Left renal pelvis (tissue), 4 donors: Measurements from ENCODE around the gene EIF2D. TPM values are rescaled to one million over a fixed set of nuclear protein-coding genes. Genes with fewer than 3 reads are reported as not detected.
"Not testable (repeated sequence)": the region's sequence is repeated elsewhere in the genome, so short reads cannot be mapped to it uniquely, and the experiment has no call there.

Experiments used
- DNase-seq, 4 donors: peaks; one replicate each; pipeline ENCODE4 v3.0.0-alpha.2; 2013; ENCODE audit warnings: low read depth in 4 of 4, low spot score in 3 of 4
- polyA plus RNA-seq, 4 donors: library from polyadenylated mRNA; unstranded; fragments of 120-200 nt; gene quantifications; one replicate each; pipeline ENCODE4 v1.2.1, GENCODE V29; 2013; ENCODE audit not compliant: insufficient read length in 4 of 4

EIF2D gene
- polyA plus RNA-seq, 4 donors = 67.7 to 83.8 (median 82.6) TPM

DNA sequence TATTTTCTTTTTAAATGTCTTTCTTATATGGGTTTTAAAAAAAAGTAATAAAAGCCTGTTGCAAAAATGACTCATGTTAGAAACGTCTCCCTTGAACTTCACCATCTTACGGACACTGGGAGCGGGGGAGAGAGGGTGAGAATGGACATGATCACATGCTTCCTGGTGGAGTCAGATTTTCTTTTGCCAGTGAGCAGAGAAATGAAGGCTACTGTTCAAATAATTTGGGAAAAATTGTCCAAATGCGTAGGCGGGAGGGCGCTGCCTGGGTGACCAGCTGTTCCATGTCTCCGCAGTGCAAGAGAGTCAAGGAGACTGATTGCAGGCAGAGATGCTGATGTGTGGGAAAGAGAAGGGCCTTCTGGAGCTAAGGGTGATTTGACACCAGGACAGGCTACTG, 23.1 kb downstream of the EIF2D start:
- peak in 1 of 4 donors; percentile 24 for DNase-seq

DNA sequence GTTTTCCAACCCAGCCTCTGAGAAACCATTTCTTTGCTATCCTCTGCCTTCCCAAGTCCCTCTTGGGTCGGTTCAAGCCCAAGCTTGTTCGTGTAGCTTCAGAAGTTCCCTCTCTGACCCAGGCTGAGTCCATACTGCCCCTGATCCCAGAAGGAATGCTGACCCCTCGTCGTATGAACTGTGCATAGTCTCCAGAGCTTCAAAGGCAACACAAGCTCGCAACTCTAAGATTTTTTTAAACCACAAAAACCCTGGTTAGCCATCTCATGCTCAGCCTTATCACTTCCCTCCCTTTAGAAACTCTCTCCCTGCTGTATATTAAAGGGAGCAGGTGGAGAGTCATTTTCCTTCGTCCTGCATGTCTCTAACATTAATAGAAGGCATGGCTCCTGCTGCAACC, 23.8 kb downstream of the EIF2D start:
- DNase-seq = no peak

DNA sequence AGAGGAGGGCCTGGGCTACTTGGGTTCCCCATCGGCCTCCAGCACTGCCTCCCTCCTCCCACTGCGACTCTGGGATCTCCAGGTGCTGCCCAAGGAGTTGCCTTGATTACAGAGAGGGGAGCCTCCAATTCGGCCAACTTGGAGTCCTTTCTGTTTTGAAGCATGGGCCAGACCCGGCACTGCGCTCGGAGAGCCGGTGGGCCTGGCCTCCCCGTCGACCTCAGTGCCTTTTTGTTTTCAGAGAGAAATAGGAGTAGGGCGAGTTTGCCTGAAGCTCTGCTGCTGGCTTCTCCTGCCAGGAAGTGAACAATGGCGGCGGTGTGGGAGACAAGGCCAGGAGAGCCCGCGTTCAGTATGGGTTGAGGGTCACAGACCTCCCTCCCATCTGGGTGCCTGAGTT, 24.4 kb downstream of the EIF2D start:
- DNase-seq = no peak

DNA sequence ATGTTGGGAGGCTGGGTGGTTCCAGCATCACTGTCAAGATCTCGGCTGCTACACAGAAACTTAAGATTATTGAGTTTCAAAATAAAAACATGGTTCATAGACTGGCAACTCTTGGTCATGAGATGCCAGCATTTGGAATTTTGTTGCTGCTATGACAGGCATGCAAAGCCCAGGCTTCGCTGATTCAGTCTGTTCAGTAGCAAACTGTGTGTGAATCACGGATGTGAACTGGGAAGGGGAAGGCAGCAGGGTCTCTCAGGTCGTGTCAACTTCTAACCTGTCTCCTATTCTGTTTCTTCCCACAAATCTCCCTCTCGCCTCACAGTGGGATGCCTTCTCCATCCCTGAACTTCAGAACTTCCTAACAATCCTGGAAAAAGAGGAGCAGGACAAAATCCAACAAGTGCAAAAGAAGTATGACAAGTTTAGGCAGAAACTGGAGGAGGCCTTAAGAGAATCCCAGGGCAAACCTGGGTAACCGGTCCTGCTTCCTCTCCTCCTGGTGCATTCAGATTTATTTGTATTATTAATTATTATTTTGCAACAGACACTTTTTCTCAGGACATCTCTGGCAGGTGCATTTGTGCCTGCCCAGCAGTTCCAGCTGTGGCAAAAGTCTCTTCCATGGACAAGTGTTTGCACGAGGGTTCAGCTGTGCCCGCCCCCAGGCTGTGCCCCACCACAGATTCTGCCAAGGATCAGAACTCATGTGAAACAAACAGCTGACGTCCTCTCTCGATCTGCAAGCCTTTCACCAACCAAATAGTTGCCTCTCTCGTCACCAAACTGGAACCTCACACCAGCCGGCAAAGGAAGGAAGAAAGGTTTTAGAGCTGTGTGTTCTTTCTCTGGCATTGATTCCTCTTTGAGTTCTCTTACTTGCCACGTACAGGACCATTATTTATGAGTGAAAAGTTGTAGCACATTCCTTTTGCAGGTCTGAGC, 25.5 kb downstream of the EIF2D start:
- no peak for DNase-seq

DNA sequence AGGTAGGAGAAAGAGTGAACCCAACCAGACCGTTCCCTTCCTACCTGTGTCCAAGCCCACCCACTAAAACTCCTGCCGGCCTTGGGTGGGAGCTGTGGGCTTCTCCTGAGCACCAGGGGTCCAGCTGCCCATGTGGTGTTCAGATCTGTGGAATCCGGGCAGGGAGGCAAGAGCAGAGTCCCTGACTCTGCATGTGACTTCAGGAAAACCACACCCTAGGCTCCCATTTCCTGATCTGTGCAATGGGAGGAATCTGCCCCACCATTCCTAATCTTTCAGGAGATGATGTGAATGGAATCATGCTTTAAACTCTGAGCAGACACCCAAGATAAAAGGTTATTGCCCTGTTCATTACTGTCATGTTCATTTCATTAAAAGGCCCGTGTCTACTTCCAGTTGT, 27.6 kb downstream of the EIF2D start:
- DNase-seq = no peak

DNA sequence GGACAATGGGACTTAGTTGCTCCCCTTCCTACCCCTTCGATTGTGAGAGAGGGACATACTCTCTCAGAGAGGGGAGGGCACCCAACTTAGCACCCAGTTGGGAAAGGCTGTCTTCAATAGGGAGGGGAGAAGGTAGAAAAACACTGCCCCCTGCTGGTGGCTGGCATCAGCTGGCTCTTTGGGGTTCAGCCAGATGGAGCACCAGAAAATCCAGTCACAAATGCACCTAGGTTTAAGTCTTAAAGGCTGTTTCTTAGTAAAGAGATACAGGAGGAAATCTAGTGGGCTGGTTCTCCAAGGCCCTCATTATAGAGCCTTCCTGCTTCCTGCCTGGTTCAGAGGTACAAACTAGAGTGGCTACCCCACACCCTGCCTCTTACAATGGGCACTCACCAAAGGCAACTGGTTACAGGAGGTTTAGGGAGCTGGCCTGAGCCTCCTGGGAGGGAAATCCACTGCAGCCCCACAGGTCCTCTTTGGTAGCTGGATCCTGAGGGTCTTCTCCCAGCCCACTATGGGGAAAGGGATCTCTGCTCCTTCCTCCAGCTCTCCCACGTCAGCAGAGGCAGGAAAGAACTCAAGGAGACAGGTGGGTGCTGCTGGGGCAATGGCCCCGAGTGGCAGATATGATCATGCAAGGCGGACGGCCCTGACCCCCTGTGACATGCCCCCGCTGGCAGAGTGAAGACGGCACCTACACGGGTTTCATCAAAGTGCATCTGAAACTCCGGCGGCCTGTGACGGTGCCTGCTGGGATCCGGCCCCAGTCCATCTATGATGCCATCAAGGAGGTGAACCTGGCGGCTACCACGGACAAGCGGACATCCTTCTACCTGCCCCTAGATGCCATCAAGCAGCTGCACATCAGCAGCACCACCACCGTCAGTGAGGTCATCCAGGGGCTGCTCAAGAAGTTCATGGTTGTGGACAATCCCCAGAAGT, 28.3 kb downstream of the EIF2D start:
- DNase-seq = peak in 3 of 4 donors; percentile 26 to 40 (median 36)

DNA sequence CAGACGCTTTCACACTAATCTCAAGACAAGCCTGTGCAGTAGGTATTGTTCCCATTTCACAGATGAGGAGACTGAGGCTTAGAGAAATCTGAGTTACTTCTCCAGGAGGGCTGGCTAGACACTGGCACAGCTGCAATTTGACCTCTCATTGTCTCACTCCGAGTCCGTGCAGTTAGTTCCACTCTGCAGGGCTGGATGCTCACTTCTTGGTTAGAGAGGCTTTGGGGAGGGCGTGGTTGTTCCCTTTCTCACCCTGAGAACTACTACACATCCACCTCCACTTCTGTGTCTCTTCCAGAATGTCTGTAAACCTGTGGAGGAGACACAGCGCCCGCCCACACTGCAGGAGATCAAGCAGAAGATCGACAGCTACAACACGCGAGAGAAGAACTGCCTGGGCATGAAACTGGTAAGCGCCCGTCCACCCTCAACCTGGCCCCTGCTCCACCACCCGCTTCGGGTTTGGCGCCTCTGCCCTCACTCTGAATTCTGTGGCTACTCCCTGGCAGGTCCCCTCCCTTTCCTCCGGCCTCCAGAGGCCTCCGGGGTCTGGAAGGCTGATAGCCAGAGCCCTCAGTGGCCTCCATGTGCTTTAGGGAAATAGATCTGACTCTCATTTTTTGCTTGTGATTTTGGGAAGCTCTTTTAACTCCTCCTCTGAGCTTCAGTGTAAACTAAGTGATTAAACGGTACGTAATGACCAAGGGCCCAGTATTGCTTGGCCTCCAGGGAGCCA, 29.1 kb downstream of the EIF2D start:
- no peak for DNase-seq

DNA sequence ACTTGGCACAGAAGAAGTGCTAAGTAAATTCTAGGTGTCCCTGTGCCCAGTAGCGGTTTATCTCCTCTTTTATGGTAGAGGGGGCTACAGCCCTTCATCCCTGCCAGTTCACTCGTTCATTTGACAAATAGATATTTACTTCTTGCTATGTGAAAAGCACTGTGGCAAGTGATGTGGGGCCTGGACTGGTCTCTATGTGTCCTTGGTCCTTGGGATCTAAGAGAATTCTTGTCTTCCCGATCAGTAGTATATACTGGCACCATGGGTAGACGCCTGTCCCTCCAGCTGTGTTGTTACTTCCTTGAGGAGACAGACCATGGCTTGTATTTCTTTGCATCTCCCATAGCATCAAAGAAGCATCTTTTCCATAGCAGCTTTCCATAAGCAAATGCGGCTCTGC, 29.7 kb downstream of the EIF2D start:
- DNase-seq = no peak

DNA sequence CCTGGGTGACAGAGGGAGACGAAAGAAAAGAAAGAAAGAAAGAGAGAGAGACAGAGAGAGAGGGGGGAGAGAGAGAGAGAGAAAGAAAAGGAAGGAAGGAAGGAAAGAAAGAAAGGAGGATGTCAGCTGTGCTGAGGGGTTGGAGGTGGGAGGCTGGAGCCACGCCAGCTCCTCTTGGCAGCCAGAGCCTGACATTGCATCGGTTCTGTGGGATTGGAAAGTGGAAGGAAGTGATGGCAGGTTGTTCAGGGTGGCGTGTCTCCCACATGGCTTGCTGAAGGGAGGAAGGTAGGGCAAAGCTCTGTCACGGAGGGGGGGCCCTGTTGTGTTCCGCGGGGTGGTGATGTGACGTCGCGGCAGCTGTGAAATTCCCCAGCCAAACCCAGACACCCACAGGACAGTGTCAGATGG, 30.7 kb downstream of the EIF2D start:
- DNase-seq = no peak

DNA sequence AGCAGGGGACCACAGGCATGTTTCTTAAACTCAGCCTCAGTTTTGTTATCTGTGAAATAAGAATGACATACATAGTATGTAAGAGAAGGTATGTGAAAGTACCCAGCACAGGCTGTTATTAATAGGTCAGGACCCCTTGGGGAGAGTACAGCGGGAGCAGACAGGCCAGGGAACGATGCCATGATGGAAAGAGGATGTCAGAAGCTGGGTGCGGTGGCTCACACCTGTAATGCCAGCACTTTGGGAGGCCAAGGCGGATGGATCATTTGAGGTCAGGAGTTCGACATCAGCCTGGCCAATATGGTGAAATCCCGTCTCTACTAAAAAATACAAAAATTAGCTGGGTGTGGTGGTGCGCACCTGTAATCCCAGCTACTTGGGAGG, 31.2 kb downstream of the EIF2D start:
- DNase-seq = not testable (repeated sequence)

DNA sequence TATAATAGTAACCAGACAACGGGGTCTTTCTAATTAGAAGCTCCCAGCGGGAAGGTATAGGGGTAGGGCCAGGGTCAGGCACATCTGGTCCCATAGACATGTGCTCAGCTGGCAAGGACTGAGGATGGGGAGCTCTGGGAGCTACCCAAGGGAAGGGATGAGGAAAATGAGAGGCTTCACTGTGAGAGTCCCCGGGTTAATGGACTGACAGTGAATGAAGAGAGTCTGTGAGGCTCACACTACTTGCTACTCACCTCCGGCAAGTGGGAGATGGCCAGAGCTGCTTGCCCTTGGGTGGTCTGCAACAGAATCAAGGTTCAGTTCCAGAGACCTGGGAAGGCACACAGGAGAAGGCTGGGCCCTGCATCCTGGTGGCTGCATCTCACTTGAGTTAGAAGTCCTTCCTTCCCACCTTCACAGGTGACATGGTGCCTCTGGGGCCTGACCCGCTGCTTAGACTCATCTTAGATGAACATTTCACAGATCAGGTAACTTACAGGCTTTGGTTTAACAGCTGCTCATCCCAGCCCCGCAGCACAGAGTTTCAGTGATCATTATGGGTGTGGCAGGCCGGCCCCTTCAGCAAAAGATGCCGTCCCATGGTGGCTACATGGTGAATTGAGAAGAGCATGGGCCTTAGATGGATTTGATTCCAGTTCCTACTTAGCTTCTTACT, 31.7 kb downstream of the EIF2D start:
- DNase-seq = no peak

DNA sequence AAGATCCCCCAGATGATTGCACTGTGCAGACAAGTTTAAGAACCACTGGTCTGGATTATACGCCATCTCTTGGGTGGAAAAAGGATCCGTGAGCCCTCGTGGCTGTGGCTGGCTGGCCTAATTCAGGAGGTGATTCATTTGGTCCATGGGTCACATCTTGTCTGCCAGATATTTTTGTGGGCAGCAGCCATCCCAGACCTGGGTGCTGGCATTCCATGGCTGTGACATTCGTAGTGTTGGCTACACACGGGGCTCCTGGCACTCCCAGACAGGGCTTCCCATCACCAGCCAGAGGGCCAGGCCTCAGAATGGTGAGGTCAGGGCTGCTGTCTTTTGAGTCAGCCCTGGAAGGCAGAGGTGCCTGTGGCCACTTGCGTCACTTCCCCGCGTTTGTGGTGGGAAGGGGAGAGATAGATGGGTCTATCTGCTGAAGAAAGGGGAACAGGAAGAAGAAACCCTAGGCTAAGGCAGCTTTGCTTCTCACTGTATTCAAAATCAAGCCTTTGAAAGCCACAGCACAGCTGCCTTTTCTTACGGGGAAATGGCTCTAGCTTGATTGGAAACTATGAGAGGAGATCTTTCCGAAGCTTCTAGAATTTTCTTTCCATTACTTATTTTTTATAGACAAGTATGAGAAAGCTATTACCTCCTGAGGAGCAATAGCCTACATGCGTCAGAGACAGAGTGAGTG, 32.4 kb downstream of the EIF2D start:
- no peak for DNase-seq

DNA sequence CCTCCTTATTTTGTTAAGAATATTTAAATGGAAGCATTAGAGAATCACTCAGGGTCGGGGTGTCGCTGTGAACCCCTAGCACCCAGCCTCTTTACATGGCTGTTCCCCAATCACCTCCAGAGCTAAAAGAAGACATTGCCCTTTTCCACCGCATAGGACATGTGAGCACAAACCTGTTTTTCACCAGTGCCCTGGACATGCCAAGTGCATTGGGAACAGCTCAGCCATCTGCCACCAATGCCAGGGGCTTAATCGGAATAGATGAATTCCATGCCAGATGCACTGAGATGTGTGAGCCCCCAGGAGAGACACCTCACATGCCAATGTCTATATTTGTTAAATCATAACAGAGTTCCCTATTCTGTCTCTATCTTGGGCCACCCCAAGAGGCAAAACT, 33.3 kb downstream of the EIF2D start:
- no peak for DNase-seq

DNA sequence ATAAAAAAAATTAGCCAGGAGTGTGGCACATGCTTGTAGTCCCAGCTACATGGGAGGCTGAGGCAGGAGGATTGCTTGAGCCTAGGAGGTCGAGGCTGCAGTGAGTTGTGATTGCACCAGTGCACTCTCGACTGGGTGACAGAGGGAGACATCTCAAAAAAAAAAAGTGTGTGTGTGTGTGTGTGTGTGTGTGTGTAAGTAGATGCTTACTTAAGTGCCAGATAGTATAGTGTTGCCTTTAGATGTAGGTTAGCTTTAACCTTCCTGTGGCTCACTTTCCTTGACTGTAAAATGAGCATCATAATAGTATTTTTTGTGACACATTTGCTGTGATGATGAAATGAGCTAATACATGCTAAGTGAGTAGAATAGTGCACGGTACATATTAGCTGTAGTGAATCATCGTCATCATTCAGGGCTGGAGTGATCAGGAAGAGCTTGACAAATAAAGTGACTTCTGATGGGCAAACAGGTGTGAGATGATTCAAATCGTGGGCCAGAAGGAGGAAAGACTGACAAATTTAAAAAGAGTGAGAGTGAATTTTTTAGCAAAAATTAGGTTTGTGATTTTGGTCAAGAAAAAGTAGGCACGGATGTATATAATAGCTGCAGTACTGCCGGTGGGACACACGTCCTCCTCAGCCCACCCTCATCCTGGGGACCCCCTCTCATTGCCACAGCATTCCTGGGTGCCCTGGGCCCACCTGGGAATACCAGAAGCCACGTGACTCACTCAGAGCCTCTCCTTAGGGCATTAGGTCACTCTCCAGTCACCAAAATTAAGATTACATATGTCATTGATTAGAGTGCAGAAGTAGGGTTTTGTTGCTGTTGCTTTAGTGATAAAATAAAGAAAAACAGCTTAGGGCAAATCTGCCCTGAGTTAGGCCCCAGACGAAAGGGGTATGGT, 33.9 kb downstream of the EIF2D start:
- no peak for DNase-seq

DNA sequence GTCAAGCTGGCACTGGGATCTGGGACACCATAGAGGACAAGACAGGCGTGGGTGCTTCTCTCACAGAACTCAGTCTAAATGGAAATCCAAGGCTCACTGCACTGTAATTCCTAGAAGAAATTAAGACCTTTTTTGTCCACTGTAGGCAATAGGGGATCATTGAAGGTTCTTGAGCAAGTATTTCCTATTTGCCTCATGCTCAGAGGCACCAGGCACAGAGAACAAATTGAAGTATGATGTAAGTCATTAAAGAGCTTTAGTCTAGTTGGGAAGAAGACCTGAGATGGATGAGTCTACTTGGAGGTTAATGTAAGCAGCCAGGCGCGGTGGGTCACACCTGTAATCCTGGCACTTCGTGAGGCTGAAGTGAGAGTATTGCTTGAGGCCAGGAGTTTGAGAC, 34.6 kb downstream of the EIF2D start:
- no peak for DNase-seq

DNA sequence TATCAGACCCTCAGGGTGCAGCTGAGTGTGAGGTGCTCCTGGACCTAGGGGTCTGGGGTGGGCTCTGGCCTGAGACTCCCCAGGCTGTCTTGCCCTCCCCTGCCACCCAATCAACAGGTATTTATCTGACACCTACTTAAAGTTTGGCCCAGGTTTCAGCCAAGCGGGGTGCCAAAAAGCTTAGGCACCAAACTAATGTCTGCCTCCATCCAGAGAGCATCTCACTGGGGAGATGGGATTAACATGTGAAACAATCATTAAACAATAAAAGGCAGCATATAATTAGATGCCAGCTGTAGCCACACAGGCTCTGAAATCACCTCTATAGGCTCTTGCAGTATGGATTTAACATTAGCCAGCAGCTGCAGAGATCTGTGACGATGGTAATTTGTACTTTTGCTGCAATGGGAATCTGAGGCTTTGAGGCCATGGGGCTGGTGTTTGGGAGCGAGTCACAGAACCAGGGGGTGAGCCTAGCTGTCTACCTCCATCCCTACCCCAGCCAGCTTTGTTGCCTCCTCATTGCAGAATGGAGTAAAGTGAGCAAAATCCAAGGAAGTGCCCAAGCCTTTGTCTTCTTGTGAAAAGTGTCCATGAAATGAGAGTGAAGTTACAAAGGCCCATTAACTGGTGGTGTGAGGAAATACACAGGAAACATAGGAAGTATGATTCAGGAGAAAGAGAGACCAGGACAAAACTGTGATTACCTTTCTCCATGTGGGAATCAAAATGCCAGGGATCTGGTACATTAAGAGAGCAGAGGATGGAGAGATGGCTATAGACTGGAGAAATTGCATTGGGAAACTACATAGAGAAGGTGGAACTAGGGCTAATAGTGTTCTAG, 36.1 kb downstream of the EIF2D start:
- no peak for DNase-seq

DNA sequence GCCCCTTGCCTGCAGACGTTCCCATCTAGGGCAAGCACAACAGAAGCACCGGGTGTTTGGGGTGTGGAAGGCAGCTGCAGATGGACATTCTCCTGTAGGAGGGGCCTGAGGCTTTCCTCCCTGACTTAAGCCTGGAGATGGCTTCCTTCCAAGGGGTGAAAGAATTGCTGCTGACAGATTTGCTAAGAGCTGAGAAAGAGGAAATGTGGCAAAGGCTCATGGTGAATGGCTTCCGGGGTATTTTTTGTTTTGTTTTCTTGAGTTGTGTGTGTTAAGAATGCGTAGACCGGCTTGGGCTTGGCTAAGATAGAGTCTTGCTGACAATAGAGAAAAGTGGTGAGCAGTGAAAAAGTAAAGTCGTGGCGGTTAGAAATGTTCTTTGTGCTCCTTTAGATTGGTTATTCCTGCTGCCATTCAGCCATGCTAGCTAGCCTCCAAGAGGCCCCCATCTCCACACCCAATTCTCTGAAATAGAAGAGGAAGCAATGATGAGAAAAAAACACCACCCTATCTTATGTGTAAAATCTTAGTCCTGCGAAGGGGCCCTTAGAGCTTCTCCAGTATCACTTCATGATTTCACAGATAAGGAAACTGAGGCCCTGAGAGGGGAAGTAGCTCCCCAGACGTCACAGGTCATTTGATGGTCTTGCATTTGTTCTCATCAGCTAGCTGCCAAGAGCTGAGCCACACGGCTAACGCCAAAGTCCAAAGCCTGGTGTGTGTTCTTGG, 36.9 kb downstream of the EIF2D start:
- DNase-seq = peak in 1 of 4 donors; percentile 44
